HCT116 (cell line): ENCODE data around the gene ZC3HAV1. TPM values are rescaled to one million over a fixed set of nuclear protein-coding genes. Genes with fewer than 3 reads are reported as not detected.

Experiments used
- ATAC-seq: fragments of 200-7000 bp; cut with Tn5 transposase; 2 replicates; pipeline ENCODE4 v1.9.1; 2020; ENCODE audit warnings: mild to moderate bottlenecking, moderate library complexity
- BruUV-seq: library from RNA; stranded (reverse); fragments of 400-500 nt; replicated peaks from 2 replicates; lab custom pipeline; 2021; lab: Mats Ljungman, UMichigan
- CTCF ChIA-PET: fragments of 300-600 bp; sonication (Branson Sonifier 250); formaldehyde crosslinking; loops from one replicate; lab custom pipeline; 2021; ENCODE audit warnings: antibody characterized with exemption; lab: Charles Lee
- POLR2A ChIA-PET: fragments of 300-600, 350-600 bp; sonication (Branson Sonifier 250); formaldehyde crosslinking; loops from one replicate; lab custom pipeline; 2021; ENCODE audit warnings: antibody characterized with exemption; lab: Charles Lee
- RAD21 ChIA-PET, 2 experiments: fragments of 300-600 bp; sonication (Branson Sonifier 250); formaldehyde crosslinking; loops; one replicate each; lab custom pipeline; 2023; ENCODE audit warnings: low total read pairs in 2 of 2; ENCODE audit not compliant: uncharacterized antibody in 2 of 2, unreplicated experiment in 2 of 2, low non-redundant PET in 1 of 2; lab: Charles Lee
- DNase-seq: peaks from one replicate; pipeline ENCODE4 v3.0.0-alpha.2; 2010; ENCODE audit warnings: low read depth, low spot score
- H2AFZ ChIP-seq: fragments of 200-600 bp; shearing (Covaris generic), sonication (generic); 2 replicates; pipeline ENCODE4 v1.6.1; 2017; ENCODE audit warnings: low read depth, mixed run types, mixed read lengths, antibody characterized with exemption, low read length; ENCODE audit not compliant: poor library complexity, severe bottlenecking
- H3K27ac ChIP-seq: 2 replicates; pipeline ENCODE4 v1.5.1; 2012; ENCODE audit warnings: low read depth, low read length
- H3K27me3 ChIP-seq: fragments of 200-600 bp; sonication (generic); 2 replicates; pipeline ENCODE4 v1.6.1; 2016; ENCODE audit warnings: mixed run types, low read length, mixed read lengths; ENCODE audit not compliant: insufficient read depth
- H3K36me3 ChIP-seq, 2 experiments: fragments of 200-500 bp in 1 of 2; fragments of 200-600 bp in 1 of 2; sonication (Bioruptor generic) in 1 of 2; sonication (generic) in 1 of 2; 2 replicates each; pipeline versions ENCODE4 v1.5.1 to v1.6.1; 2014 to 2016; ENCODE audit warnings: low read length in 2 of 2, inconsistent platforms in 1 of 2, mixed read lengths in 1 of 2, mixed run types in 1 of 2; ENCODE audit not compliant: insufficient read depth in 2 of 2, control insufficient read depth in 1 of 2
- H3K4me1 ChIP-seq, 2 experiments: fragments of 200-600 bp in 1 of 2; sonication (generic) in 1 of 2; 2 replicates each; pipeline versions ENCODE4 v1.5.1 to v1.6.1; 2012 to 2017; ENCODE audit warnings: low read length in 2 of 2, inconsistent platforms in 1 of 2, mild to moderate bottlenecking in 1 of 2, mixed read lengths in 1 of 2, mixed run types in 1 of 2, moderate library complexity in 1 of 2; ENCODE audit not compliant: insufficient read depth in 2 of 2, control insufficient read depth in 1 of 2
- H3K4me2 ChIP-seq: fragments of 200-600 bp; sonication (generic); 2 replicates; pipeline ENCODE4 v1.6.1; 2017; ENCODE audit warnings: mixed run types, low read length, mixed read lengths
- H3K4me3 ChIP-seq, 2 experiments: fragments of 200-600 bp in 1 of 2; sonication (generic) in 1 of 2; replicated peaks in 1 of 2; 2 replicates each; pipeline ENCODE4 v1.5.1; 2011 to 2016; ENCODE audit warnings: low read length in 2 of 2, control low read depth in 1 of 2, low read depth in 1 of 2, mild to moderate bottlenecking in 1 of 2, mixed read lengths in 1 of 2, mixed run types in 1 of 2
- H3K79me2 ChIP-seq: fragments of 200-600 bp; sonication (generic); 2 replicates; pipeline ENCODE4 v1.6.1; 2017; ENCODE audit warnings: mild to moderate bottlenecking, mixed run types, low read length, moderate library complexity, mixed read lengths; ENCODE audit not compliant: insufficient read depth
- H3K9ac ChIP-seq: fragments of 200-600 bp; sonication (generic); 2 replicates; pipeline ENCODE4 v1.6.1; 2016; ENCODE audit warnings: low read length, mixed read lengths
- H3K9me2 ChIP-seq: fragments of 200-600 bp; sonication (generic), shearing (Covaris generic); 2 replicates; pipeline ENCODE4 v1.6.1; 2017; ENCODE audit warnings: mixed run types, mild to moderate bottlenecking, moderate library complexity; ENCODE audit not compliant: insufficient read depth
- H3K9me3 ChIP-seq, 2 experiments: fragments of 200-500 bp in 1 of 2; fragments of 200-600 bp in 1 of 2; sonication (Bioruptor generic) in 1 of 2; sonication (generic) in 1 of 2; 2 replicates each; pipeline ENCODE4 v1.6.1; 2014 to 2017; ENCODE audit warnings: low read length in 2 of 2, mixed read lengths in 2 of 2, inconsistent platforms in 1 of 2, low read depth in 1 of 2, mild to moderate bottlenecking in 1 of 2, mixed run types in 1 of 2, moderate library complexity in 1 of 2; ENCODE audit not compliant: control insufficient read depth in 1 of 2, insufficient read depth in 1 of 2
- H4K20me1 ChIP-seq: fragments of 200-600 bp; sonication (generic), shearing (Covaris generic); 2 replicates; pipeline ENCODE4 v1.6.1; 2017; ENCODE audit warnings: mixed run types, mild to moderate bottlenecking, moderate library complexity; ENCODE audit not compliant: insufficient read depth
- EZH2 ChIP-seq: fragments of 200-600 bp; sonication (generic); IDR thresholded peaks from 2 replicates; pipeline ENCODE4 v1.6.1; 2017; ENCODE audit warnings: antibody characterized with exemption, mixed run types
- EZH2phosphoT487 ChIP-seq: fragments of 200-600 bp; IDR thresholded peaks from 2 replicates; pipeline ENCODE4 v1.6.1; 2018; ENCODE audit warnings: antibody characterized with exemption, borderline replicate concordance
- JUND ChIP-seq: IDR thresholded peaks from 2 replicates; pipeline ENCODE4 v1.6.1; 2012
- MAX ChIP-seq: IDR thresholded peaks from 2 replicates; pipeline ENCODE4 v1.6.1; 2012
- POLR2AphosphoS5 ChIP-seq: IDR thresholded peaks from 2 replicates; pipeline ENCODE4 v1.6.1; 2011; ENCODE audit warnings: mild to moderate bottlenecking, low read depth, low read length, moderate library complexity
- RAD21 ChIP-seq: IDR thresholded peaks from 2 replicates; pipeline ENCODE4 v1.6.1; 2012; ENCODE audit warnings: low read depth, mild to moderate bottlenecking
- SIN3A ChIP-seq: IDR thresholded peaks from 2 replicates; pipeline ENCODE4 v1.6.1; 2012; ENCODE audit warnings: low read depth
- SRF ChIP-seq: IDR thresholded peaks from 2 replicates; pipeline ENCODE4 v1.6.1; 2012; ENCODE audit warnings: low read depth
- YY1 ChIP-seq: IDR thresholded peaks from 2 replicates; pipeline ENCODE4 v1.6.1; 2011; ENCODE audit warnings: low read length, low read depth, moderate library complexity, mild to moderate bottlenecking; ENCODE audit not compliant: insufficient replicate concordance; ENCODE audit errors: extremely low read depth
- ZFX ChIP-seq: fragments of 450-650 bp; IDR thresholded peaks from 2 replicates; pipeline ENCODE4 v1.6.1; 2017
- intact Hi-C: fragments of 100-400 bp; cut with micrococcal nuclease; formaldehyde crosslinking; loops from 2 replicates; pipeline ENCODE4 v1.10.0; 2022
- total RNA-seq: library from RNA; stranded (reverse); gene quantifications from one replicate; pipeline ENCODE4 v1.2.1, GENCODE V29; 2021; ENCODE audit not compliant: unreplicated experiment
- TF ChIP-seq, protein P1 (sequence below): IDR thresholded peaks from 2 replicates; pipeline ENCODE4 v1.6.1; 2012; ENCODE audit warnings: low read depth

Gene ZC3HAV1
- total RNA-seq, 1 experiment from 2014 or later: 23.7 TPM

DNA sequence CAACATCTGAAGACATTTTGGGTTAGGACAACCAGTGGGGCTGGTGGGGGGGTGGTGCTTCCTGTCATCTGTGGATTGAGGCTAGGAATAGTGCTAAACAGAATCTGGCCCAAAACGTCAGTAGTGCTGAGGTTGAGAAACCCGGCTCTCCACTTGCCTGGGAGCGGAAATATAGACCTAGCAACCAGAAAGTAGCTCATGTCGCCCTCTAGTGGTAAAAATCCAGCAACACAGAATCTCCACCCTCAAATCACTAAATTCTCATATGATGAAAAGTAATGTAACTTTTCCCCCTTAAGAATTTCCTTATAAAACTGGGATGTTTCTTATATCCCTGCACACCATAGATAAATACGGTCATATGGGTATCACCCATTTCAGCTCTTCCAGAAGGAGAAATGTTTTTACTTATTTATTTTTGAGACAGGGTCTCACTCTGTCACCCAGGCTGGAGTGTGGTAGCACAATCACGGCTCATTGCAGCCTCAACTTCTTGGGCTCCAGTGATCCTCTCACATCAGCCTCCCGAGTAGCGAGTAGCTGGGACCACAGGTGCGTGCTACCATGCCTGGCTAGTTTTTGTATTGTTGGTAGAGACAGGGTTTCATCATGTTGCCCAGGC, 34.4 kb downstream of the ZC3HAV1 start (continued):
- TF ChIP-seq POLR2AphosphoS5: no peak
- TF ChIP-seq MAX: 0 out of 2 replicates have a peak, but pooled peaks have one; percentile 25
- TF ChIP-seq ZFX: no peak
- no peak for TF ChIP-seq SRF
- no peak for TF ChIP-seq EZH2phosphoT487
- TF ChIP-seq SIN3A: no peak
- TF ChIP-seq, all 23 proteins: peak for 4

DNA sequence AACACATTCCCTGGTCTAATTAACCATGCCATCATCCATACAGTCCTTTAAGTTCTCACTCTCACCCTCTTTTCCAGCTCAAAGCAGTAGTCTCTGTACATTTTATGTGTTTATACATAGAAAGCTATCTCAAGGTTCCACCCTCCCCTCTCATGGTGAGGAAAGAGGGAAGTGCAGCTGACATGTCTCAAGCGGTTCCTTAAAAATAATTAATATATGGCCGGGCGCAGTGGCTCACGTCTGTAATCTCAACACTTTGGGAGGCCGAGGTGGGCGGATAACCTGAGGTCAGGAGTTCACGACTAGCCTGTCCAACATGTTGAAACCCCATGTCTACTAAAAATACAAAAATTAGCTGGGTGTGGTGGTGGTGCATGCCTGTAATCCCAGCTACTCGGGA, 36.7 kb downstream of the ZC3HAV1 start:
- H3K4me3 ChIP-seq: no peak overlapping the region
- POLR2A ChIA-PET: no interaction called here
- TF ChIP-seq JUND (no peak), SRF (no peak), RAD21 (no peak), EZH2 (no peak), YY1 (no peak)
- TF ChIP-seq, protein P1, sequence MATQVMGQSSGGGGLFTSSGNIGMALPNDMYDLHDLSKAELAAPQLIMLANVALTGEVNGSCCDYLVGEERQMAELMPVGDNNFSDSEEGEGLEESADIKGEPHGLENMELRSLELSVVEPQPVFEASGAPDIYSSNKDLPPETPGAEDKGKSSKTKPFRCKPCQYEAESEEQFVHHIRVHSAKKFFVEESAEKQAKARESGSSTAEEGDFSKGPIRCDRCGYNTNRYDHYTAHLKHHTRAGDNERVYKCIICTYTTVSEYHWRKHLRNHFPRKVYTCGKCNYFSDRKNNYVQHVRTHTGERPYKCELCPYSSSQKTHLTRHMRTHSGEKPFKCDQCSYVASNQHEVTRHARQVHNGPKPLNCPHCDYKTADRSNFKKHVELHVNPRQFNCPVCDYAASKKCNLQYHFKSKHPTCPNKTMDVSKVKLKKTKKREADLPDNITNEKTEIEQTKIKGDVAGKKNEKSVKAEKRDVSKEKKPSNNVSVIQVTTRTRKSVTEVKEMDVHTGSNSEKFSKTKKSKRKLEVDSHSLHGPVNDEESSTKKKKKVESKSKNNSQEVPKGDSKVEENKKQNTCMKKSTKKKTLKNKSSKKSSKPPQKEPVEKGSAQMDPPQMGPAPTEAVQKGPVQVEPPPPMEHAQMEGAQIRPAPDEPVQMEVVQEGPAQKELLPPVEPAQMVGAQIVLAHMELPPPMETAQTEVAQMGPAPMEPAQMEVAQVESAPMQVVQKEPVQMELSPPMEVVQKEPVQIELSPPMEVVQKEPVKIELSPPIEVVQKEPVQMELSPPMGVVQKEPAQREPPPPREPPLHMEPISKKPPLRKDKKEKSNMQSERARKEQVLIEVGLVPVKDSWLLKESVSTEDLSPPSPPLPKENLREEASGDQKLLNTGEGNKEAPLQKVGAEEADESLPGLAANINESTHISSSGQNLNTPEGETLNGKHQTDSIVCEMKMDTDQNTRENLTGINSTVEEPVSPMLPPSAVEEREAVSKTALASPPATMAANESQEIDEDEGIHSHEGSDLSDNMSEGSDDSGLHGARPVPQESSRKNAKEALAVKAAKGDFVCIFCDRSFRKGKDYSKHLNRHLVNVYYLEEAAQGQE: no peak
- TF ChIP-seq, all 23 proteins: peak for 0
- Histone ChIP-seq H3K79me2 (no peaks in the 10 kb centered on the region), H3K4me2 (no peak overlapping the region), H2AFZ (no peak overlapping the region), H3K27ac (no peak overlapping the region), H3K9me2 (no peaks in the 10 kb centered on the region), H3K9me3 (no peaks in the 10 kb centered on the region), H3K27me3 (no peaks in the 10 kb centered on the region), H3K9ac (no peak overlapping the region), H3K4me1 (0 out of 4 replicates have a peak, but pooled peaks cover 0 to 3% of the 10 kb centered on the region in 2 experiments), H3K36me3 (peaks cover 5 to 20% of the 10 kb centered on the region in 2 experiments; a peak in 1 of 4 replicates), H4K20me1 (no peaks in the 10 kb centered on the region)
- DNase-seq (no peak), ATAC-seq (no peak)
- no TSS peak for BruUV-seq
- RAD21 ChIA-PET: no interaction called here
- intact Hi-C loops: no loop called here
- CTCF ChIA-PET: interaction anchor here (1.2 kb wide), 1 partner anchor 56 kb away, joined by 3 read pairs; no protein-coding TSS in a partner anchor
